GM23248 (cell line): ENCODE data around the gene PWP1.

Source experiments
- EZH2 ChIP-seq: fragments of 200-600 bp; sonication (generic); IDR thresholded peaks from 2 replicates; pipeline ENCODE4 v1.6.1; 2018; ENCODE audit warnings: antibody characterized with exemption, mild to moderate bottlenecking; ENCODE audit not compliant: insufficient read depth, poor library complexity, severe bottlenecking
- EZH2phosphoT487 ChIP-seq: fragments of 200-600 bp; sonication (generic); IDR thresholded peaks from 2 replicates; pipeline ENCODE4 v1.6.1; 2018; ENCODE audit warnings: antibody characterized with exemption, moderate library complexity, mild to moderate bottlenecking, low read depth; ENCODE audit not compliant: insufficient read depth

DNA sequence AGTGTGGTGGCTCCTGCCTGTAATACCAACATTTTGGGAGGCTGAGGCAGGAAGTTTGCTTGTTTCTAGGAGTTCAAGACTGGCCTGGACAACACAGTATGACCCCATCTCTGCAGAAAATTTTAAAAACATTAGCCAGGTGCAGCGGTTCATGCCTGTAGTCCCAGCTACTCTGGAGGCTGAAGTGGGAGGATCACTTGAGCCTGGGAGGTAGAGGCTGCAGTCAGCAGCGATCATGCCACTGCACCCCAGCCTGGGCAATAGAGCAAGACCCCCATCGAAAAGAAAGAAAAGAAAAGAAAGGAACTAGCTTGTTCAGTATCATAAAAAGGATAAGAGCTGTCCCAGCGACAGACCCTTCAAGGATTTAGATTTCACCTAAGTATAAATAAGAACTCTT lies 18.1 kb upstream of the PWP1 start:
- TF ChIP-seq EZH2 (no peak), EZH2phosphoT487 (no peak)
